AG08395 (cell line): ENCODE measurements around the gene TULP3.

ENCODE experiments used
- DNase-seq: peaks from one replicate; pipeline ENCODE4 v3.0.0; 2012; ENCODE audit warnings: mixed read lengths, low spot score

TULP3 gene

DNA sequence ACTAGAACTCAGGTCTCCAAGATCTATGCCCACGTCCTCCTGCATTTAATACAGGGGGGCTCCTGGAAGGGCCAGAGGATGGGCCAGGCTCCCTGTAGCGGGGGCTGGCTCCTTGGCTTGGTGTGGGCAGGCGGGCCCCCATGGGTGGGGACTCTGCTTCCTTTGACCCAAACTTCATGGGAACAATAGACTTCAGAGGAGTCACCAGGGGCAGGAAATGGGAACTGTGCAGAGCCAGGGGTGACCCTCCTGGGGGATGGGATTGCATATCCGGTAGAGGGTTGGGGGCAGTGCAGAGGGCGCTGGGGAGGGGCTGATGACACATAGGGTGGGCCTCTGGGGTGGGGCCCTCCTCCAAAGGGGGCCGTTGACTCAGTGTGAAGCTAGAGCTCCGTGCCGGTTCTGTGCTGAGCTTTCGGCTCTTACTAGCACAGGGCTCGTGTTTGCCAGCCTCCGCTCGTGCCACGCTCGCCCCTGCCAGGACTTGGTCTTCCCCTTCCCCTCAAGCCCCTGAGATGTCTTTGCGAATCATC lies 73.1 kb downstream of the TULP3 start:
- DNase-seq = no peak

DNA sequence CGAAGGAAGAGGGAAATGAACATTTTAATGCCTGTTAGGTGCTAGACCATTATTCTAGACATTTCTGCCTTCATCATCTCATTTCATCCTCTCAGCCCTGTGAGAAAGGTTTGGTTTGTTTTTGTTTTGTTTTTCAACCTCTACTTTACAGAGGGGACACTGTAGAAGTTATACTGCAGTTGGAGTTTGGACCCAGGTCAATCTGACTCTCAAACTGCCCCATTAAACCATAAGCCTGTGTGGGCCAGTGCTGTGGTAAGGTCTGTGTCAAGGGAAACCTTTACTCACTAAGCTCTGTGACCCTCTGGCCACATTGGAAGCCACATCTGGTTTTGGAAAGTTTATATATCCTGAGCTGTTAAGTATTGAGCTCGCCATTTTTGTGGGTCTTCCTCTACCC lies 77.0 kb downstream of the TULP3 start:
- DNase-seq = no peak

DNA sequence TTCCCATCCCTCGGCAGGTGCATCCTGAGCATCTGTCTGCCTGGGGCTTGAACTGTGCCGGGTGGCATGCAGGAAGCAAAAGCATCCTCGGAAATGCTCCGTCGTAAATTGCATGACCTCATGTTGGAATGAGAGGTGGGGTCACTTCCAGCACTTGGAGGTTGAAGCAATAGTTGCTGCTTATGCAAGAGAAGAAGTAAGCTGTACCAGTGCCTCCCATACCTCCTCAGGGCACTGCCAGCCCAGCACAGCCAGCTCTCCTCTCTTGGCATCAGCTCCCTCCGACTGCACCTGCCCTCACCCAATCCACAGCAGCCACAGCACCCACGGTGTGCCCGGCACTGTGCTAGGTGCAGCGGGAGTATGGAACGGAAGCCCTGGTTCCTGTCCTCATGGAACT lies 80.1 kb downstream of the TULP3 start:
- DNase-seq = no peak

DNA sequence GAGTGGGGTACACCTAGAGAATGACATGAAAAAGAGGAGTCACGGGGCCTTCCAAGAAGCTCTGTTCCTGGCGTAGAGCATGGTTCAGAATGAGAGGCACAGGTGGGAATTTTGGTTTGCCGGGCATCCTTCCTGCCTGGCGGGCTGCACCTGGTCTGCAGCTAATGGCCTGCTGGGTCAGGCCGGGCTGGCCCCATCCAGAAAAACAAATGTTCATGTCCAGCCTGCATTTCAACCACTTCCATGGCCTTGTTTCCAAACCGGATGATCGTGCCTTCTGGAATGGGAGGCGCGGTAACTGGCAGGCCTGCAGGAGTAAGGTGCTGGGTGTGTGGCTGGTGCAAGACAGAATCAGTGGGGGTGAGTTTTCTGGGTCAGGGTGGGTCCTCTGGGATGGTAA lies 82.9 kb downstream of the TULP3 start:
- DNase-seq = no peak

DNA sequence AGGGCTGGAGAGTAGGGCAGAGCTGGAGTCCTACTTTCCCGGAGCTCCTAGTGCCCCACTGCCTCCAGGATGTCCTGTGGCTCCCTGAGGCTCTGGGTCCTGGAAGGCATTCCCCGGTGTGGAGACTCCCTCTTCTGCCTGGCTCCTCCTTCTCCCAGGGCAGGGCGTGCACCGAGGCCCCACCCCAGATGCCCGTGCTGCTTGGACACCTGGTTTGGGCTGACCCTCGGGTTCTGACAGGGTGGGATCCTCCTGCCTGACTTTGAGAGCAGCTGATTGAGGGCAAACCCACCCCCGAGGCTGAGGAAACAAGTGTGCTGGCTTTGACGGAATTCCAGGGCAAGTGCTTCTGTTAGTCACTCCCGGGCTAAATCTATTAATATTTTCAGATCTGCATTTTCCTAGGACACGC lies 83.9 kb downstream of the TULP3 start:
- peak; percentile 41 for DNase-seq

DNA sequence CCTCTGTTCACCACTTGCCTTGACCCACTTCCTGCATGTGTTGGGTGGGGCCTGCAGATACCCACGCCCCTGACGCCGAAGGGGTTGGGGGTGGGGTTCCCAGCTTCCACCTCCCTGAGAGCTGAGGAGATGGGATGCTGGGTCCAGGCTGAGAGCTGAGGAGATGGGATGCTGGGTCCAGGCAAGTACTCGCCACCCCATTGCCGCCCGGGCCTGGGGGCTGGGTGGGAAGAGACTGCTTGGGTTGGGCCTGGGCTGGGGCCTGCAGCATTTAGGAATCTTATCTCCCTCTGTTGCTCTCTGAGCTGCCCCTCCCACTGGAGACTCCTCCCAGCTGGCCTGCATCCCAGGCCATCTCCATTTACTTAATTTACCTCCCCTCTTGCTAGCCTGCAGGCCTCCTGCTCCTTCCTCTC lies 85.9 kb downstream of the TULP3 start:
- DNase-seq = no peak

DNA sequence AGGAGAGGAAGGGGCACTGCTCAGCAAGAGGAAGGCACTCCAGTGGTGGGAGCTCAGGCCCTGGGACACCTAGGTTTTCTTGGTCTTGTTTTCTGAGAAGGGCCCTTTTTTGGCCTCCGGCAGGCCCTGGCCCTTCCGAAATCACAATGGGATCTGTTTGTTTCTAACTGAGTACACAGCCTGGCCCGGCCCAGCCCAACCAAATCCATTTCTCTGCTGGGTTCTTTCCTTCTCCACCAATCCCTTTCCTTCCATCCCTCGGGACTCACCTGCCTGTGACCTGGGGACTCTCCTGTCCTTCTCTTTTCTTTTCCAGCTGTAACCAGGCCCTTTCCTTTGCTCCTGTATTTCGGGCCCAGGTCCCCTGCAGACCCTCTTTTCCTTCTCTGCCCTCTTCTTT lies 87.1 kb downstream of the TULP3 start:
- DNase-seq = no peak

DNA sequence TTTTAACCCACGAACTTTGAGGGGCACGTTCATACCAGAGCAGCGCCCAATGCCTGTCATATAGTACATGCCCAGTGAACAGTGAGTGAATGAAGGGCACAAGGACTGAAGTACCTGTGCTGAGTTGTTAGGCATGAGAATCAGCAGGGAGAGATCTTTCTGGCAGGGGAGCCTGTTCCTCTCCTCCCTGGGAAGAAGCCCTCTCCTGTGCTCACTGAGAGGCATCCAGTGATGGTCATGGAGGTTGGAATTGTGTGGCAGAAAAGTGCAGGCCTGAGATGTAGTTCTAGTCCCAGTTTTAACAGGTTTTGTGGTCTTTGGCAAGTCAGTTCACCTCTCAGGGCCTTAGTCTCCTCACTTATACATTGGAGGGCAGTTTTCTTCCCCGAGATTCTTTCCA lies 89.1 kb downstream of the TULP3 start:
- DNase-seq = no peak

DNA sequence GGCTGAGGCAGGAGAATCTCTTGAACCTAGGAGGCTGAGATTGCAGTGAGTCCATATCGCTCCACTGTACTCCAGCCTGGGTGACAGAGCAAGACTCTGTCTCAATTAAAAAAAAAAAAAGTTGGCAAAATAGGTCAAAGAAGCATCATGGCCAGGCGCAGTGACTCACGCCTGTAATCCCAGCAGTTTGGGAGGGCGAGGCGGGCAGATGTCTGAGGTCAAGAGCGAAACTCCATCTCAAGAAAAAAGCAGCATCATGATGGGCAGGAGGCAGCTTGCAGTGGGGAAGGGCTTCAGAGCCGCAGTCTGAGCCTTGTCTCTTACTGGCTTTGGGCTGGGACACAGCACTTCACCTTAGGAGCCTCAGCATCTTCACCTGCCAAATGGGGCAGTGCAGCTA lies 89.9 kb downstream of the TULP3 start:
- DNase-seq = no peak

DNA sequence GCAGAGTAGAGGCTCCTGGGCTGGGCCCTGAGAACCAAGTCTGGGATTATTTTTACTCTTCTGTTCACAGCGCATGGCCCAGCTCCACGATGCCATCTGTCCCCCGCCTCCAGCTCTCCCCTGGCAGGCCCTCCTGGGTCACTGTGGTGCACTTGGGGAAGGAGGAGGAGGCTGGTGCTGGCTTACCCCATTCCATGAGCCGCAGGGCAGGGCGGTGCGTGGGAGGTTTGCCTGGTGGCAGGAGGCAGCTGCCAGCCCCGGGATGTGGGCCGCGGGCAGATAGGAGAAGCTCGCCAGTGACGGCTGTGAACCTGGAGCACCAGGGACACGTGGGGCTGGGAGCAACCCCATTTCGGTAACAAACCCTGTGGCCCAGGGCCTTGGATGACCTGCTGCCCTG lies 91.7 kb downstream of the TULP3 start:
- no peak for DNase-seq

DNA sequence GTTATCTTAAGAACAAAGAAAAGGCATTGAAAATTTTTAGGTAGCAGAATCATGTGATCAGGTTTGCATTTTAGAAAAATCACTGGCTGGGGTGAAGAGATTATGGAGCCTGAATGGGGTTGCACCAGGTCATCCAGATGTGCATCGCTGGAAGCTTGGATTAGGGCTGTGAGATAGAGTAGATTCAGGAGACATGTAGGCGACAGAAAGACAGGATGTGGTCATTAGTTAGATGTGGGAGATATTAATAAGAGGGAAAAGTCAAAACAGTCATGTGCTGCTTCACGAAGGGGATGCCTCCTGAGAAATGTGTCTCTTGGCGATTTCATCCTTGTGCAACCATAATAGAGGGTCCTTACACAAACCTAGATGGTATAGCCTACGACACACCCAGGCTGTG lies 93.6 kb downstream of the TULP3 start:
- DNase-seq = no peak

DNA sequence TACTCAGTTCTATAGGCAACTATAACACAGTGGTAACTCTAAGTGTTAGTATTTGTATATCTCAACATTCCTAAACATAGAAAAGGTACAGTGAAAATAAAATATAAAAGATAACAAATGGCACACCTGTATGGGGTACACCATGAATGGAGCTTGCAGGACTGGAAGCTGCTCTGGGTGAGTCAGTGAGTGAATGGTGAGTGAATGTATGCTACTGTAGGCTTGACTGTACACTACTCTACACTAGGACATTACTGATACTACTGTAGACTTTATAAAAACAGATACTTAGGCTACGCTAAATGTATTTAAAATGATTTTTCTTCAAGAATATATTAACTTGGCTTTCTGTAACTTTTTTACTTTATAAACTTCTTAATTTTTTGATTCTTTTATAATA lies 94.0 kb downstream of the TULP3 start:
- DNase-seq = no peak

DNA sequence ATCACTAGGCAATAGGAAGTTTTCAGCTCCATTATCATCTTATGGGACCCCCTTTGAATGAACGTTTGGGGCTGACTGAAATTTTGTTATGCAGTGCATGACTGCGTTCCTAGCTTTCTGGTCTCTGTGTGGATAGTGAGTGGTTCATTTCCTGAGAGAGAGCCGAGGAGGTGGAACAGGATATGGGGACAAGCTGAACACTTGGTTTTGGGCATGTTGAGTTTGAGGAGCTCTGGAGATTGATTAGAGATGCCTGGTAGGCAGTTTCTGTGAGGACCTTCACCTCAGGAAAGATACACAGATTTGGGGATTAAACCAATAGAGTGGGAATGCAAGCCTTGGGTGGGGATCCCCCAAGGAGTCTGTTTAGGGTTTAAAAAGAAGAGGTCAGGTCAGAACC lies 96.2 kb downstream of the TULP3 start:
- DNase-seq = no peak

DNA sequence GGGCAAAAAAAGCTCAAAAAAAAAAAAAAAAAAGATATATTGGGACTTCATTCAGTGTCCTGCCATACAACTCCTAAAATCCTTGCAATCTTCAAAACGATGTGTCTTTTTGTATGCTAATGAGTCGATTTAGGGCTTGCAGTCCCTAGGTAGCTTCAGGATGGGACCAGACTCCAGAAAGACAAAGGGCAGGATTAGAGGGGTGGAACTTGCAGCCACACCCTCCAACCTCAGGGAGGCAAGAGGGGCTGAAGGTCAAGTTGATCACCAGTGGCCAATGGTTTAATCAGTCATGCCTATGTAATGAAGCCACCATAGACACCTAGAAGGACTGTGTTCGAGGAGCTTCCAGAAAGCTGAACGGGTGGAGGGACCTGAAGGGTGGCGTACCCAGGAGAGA lies 97.8 kb downstream of the TULP3 start:
- DNase-seq = no peak
